Gastroesophageal sphincter (tissue), 4 donors: ENCODE data around the gene RIC8A. TPM values are rescaled to one million over a fixed set of nuclear protein-coding genes. Genes with fewer than 3 reads are reported as not detected.
"Not testable (repeated sequence)": the region's sequence is repeated elsewhere in the genome, so short reads cannot be mapped to it uniquely, and the experiment has no call there.

ENCODE experiments used
- ATAC-seq: fragments of 150-250 bp; one replicate; pipeline ENCODE4 v1.9.1; 2016; ENCODE audit warnings: mild to moderate bottlenecking, moderate library complexity
- H3K27ac ChIP-seq, 4 donors: fragments of 200-600 bp; sonication (generic) in 3 of 4; 1 replicate in 3 of 4; 2 replicates in 1 of 4; pipeline ENCODE4 v1.5.1; 2016 to 2019
- H3K27me3 ChIP-seq: fragments of 200-600 bp; sonication (generic); one replicate; pipeline ENCODE4 v1.5.1; 2019
- H3K36me3 ChIP-seq, 2 donors: fragments of 200-600 bp; sonication (generic); one replicate each; pipeline ENCODE4 v1.5.1; 2019; ENCODE audit warnings: control low read depth in 1 of 2
- H3K4me1 ChIP-seq, 3 donors: fragments of 200-600 bp; sonication (generic); 1 replicate in 2 of 3; 2 replicates in 1 of 3; pipeline ENCODE4 v1.5.1; 2016 to 2019; ENCODE audit warnings: control low read depth in 2 of 3
- H3K4me3 ChIP-seq, 2 donors: fragments of 200-600 bp; sonication (generic); one replicate each; pipeline ENCODE4 v1.5.1; 2019; ENCODE audit warnings: mild to moderate bottlenecking in 1 of 2, moderate library complexity in 1 of 2
- H3K9me3 ChIP-seq, 3 donors: fragments of 200-600 bp; sonication (generic); one replicate each; pipeline ENCODE4 v1.5.1; 2017 to 2019; ENCODE audit warnings: control low read depth in 2 of 3
- EP300 ChIP-seq: sonication (generic); formaldehyde crosslinking; IDR thresholded peaks from one replicate; pipeline ENCODE4 v1.6.1; 2017; ENCODE audit warnings: antibody characterized with exemption, mild to moderate bottlenecking
- POLR2A ChIP-seq, 2 donors: fragments of 450-650 bp; IDR thresholded peaks; one replicate each; pipeline ENCODE4 v1.6.1; 2017; ENCODE audit warnings: antibody characterized with exemption in 2 of 2, mild to moderate bottlenecking in 2 of 2, moderate library complexity in 1 of 2
- POLR2AphosphoS5 ChIP-seq: sonication (generic); formaldehyde crosslinking; IDR thresholded peaks from one replicate; pipeline ENCODE4 v1.6.1; 2017; ENCODE audit warnings: antibody characterized with exemption
- WGBS, 2 donors: methylation state at CpG; one replicate each; pipeline ENCODE4 v1.1.5; 2018; ENCODE audit warnings: low coverage in 1 of 2; 5-methylcytosine and 5-hydroxymethylcytosine counted together
- total RNA-seq, 4 donors: library from RNA; depleted of rRNA; stranded (reverse); fragments of >200 nt; gene quantifications; one replicate each; pipeline ENCODE4 v1.1.0, GENCODE V29; 2016
- TF ChIP-seq, protein P1 (sequence below), 4 experiments: fragments of 200-600 bp in 2 of 4; fragments of 450-650 bp in 2 of 4; sonication (generic) in 1 of 4; IDR thresholded peaks; one replicate each; pipeline ENCODE4 v1.5.1; 2017 to 2019; ENCODE audit warnings: antibody characterized with exemption in 4 of 4, mild to moderate bottlenecking in 2 of 4, moderate library complexity in 2 of 4

Gene RIC8A
- 100 to 1,000 TPM in 3 of 4 donors, 10 to 100 TPM in 1; 78.2 to 169 (median 135) TPM for total RNA-seq

DNA sequence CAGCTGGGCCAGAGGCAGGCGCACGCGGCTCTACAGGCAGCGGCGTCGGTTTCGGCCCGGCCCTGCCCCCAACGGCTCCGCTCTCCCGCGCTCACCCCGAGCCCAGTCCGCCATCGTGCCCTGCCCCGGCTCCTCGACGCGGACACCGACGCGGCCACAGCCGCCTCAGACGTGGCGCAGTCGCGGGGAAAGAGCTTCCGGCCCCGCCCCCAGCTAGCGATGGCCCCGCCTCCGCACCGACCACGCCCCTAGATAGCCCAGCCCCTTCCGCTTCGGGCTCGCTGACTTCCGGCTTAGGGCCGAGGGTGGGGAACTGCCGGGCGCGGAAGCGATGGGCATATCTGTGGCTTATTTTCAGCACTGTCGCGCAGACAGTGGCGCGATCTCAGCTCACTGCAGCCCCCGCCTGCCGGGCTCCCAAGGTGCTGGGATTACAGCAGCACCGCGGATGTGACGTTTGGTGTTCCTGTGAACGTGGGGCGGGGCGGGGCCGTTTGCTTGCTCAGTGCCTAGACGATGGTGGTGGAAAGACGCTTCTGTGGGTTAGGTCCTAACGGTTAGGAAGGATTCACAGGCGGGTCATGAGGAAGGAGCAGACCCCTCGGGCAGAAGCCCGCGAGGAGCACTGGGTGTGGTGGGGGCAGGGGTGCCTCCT, at the start of gene RIC8A, which contains the start of gene BET1L:
RIC8A (plus strand) TSS at position 501 of the 655 bp plus-strand sequence. CDS start 1,147 bp downstream, outside the sequence.
BET1L (minus strand) TSS at position 192 of the 655 bp plus-strand sequence; CDS start at position 114, 78 bp downstream.
- peak; percentile 92 for ATAC-seq
- Histone ChIP-seq H3K4me3 (peak within 1 kb of the TSS; percentile 97 to 99), H3K4me1 (peaks cover 3 to 70% (median 33%) of the 10 kb centered on the region in 3 donors), H3K27me3 (no peaks in the 10 kb centered on the region), H3K9me3 (no peaks in the 10 kb centered on the region), H3K27ac (peak within 1 kb of the TSS; percentile 95 to 100 (median 98)), H3K36me3 (peaks cover 0 to 65% of the 10 kb centered on the region in 2 donors)
- WGBS, 2 donors = no CpG with 5 or more reads among the region's 63 CpGs
- TF ChIP-seq, protein P1, sequence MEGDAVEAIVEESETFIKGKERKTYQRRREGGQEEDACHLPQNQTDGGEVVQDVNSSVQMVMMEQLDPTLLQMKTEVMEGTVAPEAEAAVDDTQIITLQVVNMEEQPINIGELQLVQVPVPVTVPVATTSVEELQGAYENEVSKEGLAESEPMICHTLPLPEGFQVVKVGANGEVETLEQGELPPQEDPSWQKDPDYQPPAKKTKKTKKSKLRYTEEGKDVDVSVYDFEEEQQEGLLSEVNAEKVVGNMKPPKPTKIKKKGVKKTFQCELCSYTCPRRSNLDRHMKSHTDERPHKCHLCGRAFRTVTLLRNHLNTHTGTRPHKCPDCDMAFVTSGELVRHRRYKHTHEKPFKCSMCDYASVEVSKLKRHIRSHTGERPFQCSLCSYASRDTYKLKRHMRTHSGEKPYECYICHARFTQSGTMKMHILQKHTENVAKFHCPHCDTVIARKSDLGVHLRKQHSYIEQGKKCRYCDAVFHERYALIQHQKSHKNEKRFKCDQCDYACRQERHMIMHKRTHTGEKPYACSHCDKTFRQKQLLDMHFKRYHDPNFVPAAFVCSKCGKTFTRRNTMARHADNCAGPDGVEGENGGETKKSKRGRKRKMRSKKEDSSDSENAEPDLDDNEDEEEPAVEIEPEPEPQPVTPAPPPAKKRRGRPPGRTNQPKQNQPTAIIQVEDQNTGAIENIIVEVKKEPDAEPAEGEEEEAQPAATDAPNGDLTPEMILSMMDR (IDR thresholded peaks at IDR 0.05) = no peak
- peak; percentile 77 to 92 for TF ChIP-seq POLR2A (IDR thresholded peaks at IDR 0.05)
- no peak for TF ChIP-seq EP300
- TF ChIP-seq POLR2AphosphoS5 = peak; percentile 96

DNA sequence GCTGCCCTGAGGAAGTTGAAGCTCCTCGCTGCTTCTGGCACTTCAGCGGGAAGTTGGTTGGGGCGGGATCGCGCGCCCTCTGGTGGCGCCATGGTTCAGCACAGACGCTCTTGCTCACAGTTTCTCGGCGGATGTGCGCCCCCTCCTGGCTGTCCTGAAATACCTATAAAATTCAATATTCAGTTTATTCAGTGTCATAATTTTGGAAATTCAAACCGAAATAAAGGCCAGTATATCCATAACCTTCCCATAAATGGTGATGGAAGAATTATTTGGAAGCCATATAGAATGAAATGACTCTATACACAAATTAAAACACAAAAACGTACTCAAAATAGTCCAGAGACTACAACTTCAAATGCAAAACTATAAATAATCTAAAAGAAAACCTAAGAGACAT, 27.3 kb upstream of the RIC8A start:
- H3K4me3 ChIP-seq, H3K4me1 ChIP-seq, ATAC-seq, H3K27me3 ChIP-seq, H3K27ac ChIP-seq, H3K9me3 ChIP-seq, H3K36me3 ChIP-seq: not testable (repeated sequence)
- TF ChIP-seq, protein P1 (IDR thresholded peaks at IDR 0.05) = peak in 1 of 4 experiments; percentile 34
- WGBS, 2 donors = no CpG with 5 or more reads among the region's 13 CpGs

DNA sequence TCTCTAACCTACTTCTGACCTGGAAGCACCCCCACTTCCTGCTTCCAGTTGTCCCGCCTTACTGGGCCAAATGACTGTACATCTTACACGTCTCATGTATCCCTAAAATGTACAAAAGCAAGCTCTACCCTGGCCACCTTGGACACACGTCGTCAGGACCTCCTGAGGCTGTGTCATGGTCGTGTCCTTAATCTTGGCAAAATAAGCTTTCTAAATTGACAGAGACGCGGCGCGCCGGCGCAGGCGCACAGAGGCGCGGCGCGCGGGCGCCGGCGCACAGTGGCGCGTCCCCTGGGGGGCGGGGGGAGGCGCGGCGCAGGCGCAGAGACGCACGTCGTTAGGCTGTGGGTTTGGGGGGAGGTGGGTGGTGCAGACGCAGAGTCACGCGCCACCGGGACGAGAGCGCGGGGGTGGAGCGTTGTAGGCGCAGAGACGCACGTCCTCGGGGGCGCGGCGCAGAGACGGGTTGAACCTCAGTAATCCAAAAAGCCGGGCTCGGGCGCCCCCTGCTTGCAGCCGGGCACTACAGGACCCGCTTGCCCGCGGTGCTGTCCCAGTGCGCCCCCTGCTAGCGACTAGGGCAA, 18.2 kb upstream of the RIC8A start:
- not testable (repeated sequence) for H3K4me3 ChIP-seq, H3K27me3 ChIP-seq, H3K4me1 ChIP-seq, H3K9me3 ChIP-seq, H3K36me3 ChIP-seq, H3K27ac ChIP-seq
- 81% methylated on average over 18 of the region's 55 CpGs; no CpG with 5 or more reads in 1 of the 2 donors for WGBS, 2 donors
- peak; percentile 34 for ATAC-seq

DNA sequence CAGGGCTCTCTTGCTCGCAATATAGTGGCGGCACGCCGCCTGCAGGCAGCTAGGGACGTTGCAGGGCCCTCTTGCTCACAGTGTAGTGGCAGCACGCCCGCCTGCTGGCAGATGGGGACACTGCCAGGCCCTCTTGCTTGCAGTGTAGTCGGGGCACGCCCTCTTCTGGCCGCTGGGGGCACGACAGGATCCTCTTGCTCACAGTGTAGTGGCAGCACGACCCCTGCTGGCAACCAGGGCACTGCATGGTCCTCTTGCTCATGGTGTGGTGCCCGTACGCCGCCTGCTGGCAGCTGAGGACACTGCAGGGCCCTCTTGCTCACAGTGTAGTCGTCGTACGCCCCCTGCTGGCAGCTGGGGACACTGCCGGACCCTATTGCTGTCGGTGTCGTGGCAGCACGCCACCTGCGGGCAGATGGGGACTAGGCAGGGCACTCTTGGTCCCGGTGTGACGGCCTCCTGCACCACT, 17.6 kb upstream of the RIC8A start:
- H3K36me3 ChIP-seq, H3K4me1 ChIP-seq, H3K27me3 ChIP-seq, H3K27ac ChIP-seq, H3K9me3 ChIP-seq, H3K4me3 ChIP-seq: not testable (repeated sequence)
- no CpG with 5 or more reads among the region's 25 CpGs for WGBS, 2 donors
- peak; percentile 58 for ATAC-seq

DNA sequence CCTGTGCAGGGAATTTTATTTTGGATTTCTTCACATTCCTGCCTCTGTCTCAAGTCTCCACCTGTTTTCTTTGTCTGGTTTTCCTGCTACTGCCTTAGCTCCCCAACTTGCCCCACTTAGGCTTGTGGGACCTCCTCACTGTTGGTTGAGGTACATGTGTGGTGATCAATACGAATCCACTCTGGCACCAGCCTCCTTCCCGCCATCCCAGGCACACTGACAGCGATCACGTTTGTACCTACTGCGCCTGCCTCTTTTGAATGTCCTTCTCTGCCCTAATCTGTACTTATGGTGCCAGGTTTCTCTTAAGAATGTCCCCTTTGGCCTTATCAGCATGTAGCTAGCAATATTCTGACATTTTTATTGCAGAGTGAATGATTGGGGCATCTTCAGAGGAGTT, 17.0 kb upstream of the RIC8A start:
- H3K36me3 ChIP-seq, ATAC-seq, H3K9me3 ChIP-seq, H3K27ac ChIP-seq, H3K27me3 ChIP-seq, H3K4me1 ChIP-seq, H3K4me3 ChIP-seq: not testable (repeated sequence)
- 71 to 74% methylated on average over 5 of the region's 5 CpGs for WGBS, 2 donors

DNA sequence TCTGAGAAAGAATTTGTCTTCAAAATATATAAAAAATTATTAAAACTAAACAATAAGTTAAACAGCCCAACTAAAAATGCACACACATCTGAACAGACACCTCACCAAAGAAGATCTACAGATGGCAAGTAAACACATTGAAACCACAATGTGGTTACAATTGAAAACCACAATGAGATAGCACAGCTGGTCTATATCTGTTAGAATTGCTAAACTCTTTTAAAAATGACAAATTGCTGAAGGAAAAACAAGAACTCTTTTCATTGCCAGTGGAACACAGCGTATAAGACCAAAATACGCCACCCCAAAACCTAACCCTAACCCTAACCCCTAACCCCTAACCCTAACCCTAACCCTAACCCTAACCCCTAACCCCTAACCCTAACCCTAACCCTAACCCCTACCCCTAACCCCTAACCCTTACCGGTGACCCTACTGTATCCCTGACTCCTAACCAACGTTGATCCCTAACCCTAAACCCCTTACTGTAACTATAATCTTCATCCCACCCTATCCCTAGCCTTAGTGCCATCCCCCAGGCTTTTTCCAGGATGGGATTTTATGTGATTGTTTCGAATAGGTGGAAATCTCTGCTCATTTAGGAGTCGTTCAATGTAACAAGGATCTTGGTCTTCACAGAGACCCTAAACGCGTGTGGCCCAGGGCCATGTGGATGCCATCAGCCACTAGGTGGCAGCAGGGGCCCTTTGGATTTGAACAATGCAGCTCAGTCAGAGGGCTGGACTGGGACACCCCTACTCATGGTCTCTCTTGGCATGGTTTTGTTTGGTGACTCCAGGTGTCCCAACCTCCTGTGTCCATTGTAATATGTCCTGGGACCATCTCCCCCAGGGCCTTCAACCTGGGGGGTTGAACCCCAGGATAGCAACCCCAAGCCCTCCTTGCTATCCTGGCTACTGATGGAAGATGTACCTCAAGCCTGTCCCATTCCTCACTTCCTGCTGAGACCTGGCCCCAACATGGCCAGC, 15.7 kb upstream of the RIC8A start:
- not testable (repeated sequence) for H3K36me3 ChIP-seq, H3K4me1 ChIP-seq, H3K4me3 ChIP-seq, H3K9me3 ChIP-seq, H3K27me3 ChIP-seq, H3K27ac ChIP-seq
- TF ChIP-seq, protein P1 (IDR thresholded peaks at IDR 0.05) = peak in 2 of 4 experiments; percentile 26 to 56
- ATAC-seq = peak; percentile 46
- 56% methylated on average over 2 of the region's 8 CpGs; no CpG with 5 or more reads in 1 of the 2 donors for WGBS, 2 donors

DNA sequence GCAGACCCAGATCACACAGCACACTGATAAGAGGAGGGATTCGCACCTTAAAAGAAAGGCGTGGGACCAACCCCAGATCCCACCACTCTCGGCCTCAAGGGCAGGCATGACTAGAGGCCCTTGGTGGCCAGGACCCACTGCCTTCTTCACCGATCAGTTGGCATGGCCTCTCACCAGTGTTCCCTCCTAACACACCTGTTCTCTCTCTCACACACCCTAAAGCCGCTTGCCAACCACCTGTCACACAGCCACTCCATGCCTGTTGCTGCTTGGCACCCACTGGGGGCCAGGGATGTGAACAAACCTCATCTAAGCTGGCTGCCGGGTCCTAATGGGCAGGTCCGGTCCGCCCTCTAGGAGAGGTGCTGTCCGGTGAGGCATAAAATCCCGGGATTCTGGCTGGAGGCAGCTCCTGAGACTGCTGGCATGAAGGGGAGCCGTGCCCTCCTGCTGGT, 14.8 kb upstream of the RIC8A start, which contains the start of gene SCGB1C1:
SCGB1C1 (plus strand) TSS at position 405 of the 455 bp plus-strand sequence; CDS start at position 427, 22 bp downstream.
- H3K27ac ChIP-seq, H3K36me3 ChIP-seq, H3K4me1 ChIP-seq, H3K27me3 ChIP-seq, H3K9me3 ChIP-seq, ATAC-seq, H3K4me3 ChIP-seq: not testable (repeated sequence)
- WGBS, 2 donors = no CpG with 5 or more reads among the region's 11 CpGs

DNA sequence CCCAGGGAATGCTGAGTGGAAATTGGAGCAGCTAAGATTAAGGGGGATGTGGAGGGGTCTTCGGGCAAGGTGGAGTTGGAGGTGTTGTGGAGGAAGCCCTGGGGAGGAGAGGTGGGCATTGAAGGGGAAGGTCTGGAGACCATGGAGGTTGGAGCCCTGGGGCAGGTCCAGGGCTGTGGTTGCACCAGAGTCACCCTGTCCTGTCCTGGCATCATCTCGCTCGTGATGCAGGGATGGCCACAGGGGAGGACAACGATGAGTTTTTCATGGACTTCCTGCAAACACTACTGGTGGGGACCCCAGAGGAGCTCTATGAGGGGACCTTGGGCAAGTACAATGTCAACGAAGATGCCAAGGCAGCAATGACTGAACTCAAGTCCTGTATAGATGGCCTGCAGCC, 14.0 kb upstream of the RIC8A start:
- not testable (repeated sequence) for H3K4me3 ChIP-seq, ATAC-seq, H3K27ac ChIP-seq, H3K27me3 ChIP-seq, H3K36me3 ChIP-seq, H3K9me3 ChIP-seq, H3K4me1 ChIP-seq
- 61 to 81% methylated on average over 3 to 5 of the region's 5 CpGs for WGBS, 2 donors
